ENCODE measurements around the gene TBC1D1. TPM values are rescaled to one million over a fixed set of nuclear protein-coding genes. Genes with fewer than 3 reads are reported as not detected.

TBC1D1 gene
- total RNA-seq, 1 donor, result 66.6 TPM

DNA sequence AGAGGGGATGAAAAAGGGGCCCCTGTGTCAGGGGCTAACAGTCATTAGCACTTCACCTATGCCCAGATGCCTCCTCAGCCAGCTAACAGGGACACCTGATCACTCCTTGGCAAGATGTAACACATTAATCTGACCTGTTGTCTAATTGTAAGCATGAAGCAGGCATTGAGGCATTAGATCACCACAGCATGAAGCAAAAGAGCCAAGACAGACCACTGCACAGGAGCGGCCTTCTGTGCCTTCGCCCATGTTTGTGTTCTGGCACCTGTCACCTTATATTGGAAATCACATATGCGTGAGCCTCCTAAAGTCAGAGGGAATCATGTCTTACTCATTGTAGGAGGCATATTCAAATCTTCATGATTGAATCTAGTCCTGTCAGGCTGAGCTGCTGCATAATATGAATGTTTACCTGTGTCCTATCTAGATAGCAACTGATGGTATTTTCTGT, 117.7 kb downstream of the TBC1D1 start:
- H3K9me3 ChIP-seq (ENCODE audit: low read depth, low read length), result no peaks in the 10 kb centered on the region
- H3K4me3 ChIP-seq (ENCODE audit: insufficient read depth, low read length), result no peak overlapping the region
- DNase-seq (ENCODE audit: insufficient read length, low spot score, missing footprints), result no peak
- H3K36me3 ChIP-seq (ENCODE audit: insufficient read depth, low read length), result no peaks in the 10 kb centered on the region
- no peak overlapping the region for H3K27ac ChIP-seq (ENCODE audit: low read depth, low read length)
- peaks cover 30% of the 10 kb centered on the region for H4K20me1 ChIP-seq (ENCODE audit: insufficient read depth, low read length)
- peaks cover 19% of the 10 kb centered on the region for H3K4me1 ChIP-seq (ENCODE audit: insufficient read depth, low read length)
- H2AFZ ChIP-seq (ENCODE audit: low read length), result no peak overlapping the region
- TF ChIP-seq CTCF (IDR thresholded peaks at IDR 0.05; ENCODE audit: extremely low read depth, low read depth, low read length), result no peak
- H3K4me2 ChIP-seq (ENCODE audit: insufficient read depth, low read length), result no peak overlapping the region
- H3K27me3 ChIP-seq (ENCODE audit: insufficient read depth, low read length), result no peaks in the 10 kb centered on the region
- peaks cover 72% of the 10 kb centered on the region for H3K79me2 ChIP-seq (ENCODE audit: insufficient read depth, low read length)

DNA sequence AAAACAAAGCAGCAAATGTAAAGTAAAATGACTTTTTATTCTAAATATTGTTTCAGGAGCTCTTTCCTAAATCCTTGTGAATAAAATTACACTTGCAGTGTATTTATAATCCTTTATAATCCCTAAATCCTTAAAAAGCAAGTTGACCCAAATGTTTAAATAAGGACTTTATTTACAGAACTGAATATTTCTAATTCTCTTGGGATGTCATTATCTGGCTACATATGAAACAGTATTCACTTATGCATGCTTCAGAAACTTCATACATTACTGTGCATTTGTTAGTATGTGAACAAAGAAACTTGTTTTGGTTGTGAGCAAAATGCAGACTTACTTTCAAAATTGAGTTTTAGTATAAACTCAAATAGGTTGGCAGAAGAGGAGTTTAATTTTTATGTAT, 118.5 kb downstream of the TBC1D1 start:
- Histone ChIP-seq H3K27me3 (ENCODE audit: insufficient read depth, low read length) (no peaks in the 10 kb centered on the region), H3K4me1 (ENCODE audit: insufficient read depth, low read length) (peaks cover 12% of the 10 kb centered on the region), H3K36me3 (ENCODE audit: insufficient read depth, low read length) (no peaks in the 10 kb centered on the region), H3K27ac (ENCODE audit: low read depth, low read length) (no peak overlapping the region), H2AFZ (ENCODE audit: low read length) (no peak overlapping the region), H3K4me3 (ENCODE audit: insufficient read depth, low read length) (no peak overlapping the region), H4K20me1 (ENCODE audit: insufficient read depth, low read length) (peaks cover 32% of the 10 kb centered on the region), H3K79me2 (ENCODE audit: insufficient read depth, low read length) (peaks cover 68% of the 10 kb centered on the region), H3K4me2 (ENCODE audit: insufficient read depth, low read length) (no peak overlapping the region), H3K9me3 (ENCODE audit: low read depth, low read length) (no peaks in the 10 kb centered on the region)
- TF ChIP-seq CTCF (IDR thresholded peaks at IDR 0.05; ENCODE audit: extremely low read depth, low read depth, low read length), result no peak
- DNase-seq (ENCODE audit: insufficient read length, low spot score, missing footprints), result no peak

GRCh38 chr4:38009949-38010348, 119.1 kb downstream of the TBC1D1 start:
- H3K4me2 ChIP-seq (ENCODE audit: insufficient read depth, low read length), result no peak overlapping the region
- no peaks in the 10 kb centered on the region for H3K9me3 ChIP-seq (ENCODE audit: low read depth, low read length)
- peaks cover 68% of the 10 kb centered on the region for H3K79me2 ChIP-seq (ENCODE audit: insufficient read depth, low read length)
- no peak overlapping the region for H3K27ac ChIP-seq (ENCODE audit: low read depth, low read length)
- no peak for TF ChIP-seq CTCF (IDR thresholded peaks at IDR 0.05; ENCODE audit: extremely low read depth, low read depth, low read length)
- H2AFZ ChIP-seq (ENCODE audit: low read length), result no peak overlapping the region
- H3K36me3 ChIP-seq (ENCODE audit: insufficient read depth, low read length), result peaks cover 3% of the 10 kb centered on the region
- DNase-seq (ENCODE audit: insufficient read length, low spot score, missing footprints), result no peak
- H3K4me1 ChIP-seq (ENCODE audit: insufficient read depth, low read length), result peaks cover 10% of the 10 kb centered on the region
- no peak overlapping the region for H3K4me3 ChIP-seq (ENCODE audit: insufficient read depth, low read length)
- no peaks in the 10 kb centered on the region for H3K27me3 ChIP-seq (ENCODE audit: insufficient read depth, low read length)
- peaks cover 30% of the 10 kb centered on the region for H4K20me1 ChIP-seq (ENCODE audit: insufficient read depth, low read length)

GRCh38 chr4:38011511-38012162, 120.8 kb downstream of the TBC1D1 start:
- no peak for DNase-seq (ENCODE audit: insufficient read length, low spot score, missing footprints)
- H3K27me3 ChIP-seq (ENCODE audit: insufficient read depth, low read length), result no peaks in the 10 kb centered on the region
- peaks cover 55% of the 10 kb centered on the region for H3K79me2 ChIP-seq (ENCODE audit: insufficient read depth, low read length)
- H3K4me3 ChIP-seq (ENCODE audit: insufficient read depth, low read length), result no peak overlapping the region
- H4K20me1 ChIP-seq (ENCODE audit: insufficient read depth, low read length), result peaks cover 22% of the 10 kb centered on the region
- peaks cover 17% of the 10 kb centered on the region for H3K36me3 ChIP-seq (ENCODE audit: insufficient read depth, low read length)
- H3K4me1 ChIP-seq (ENCODE audit: insufficient read depth, low read length), result peaks cover 5% of the 10 kb centered on the region
- H3K4me2 ChIP-seq (ENCODE audit: insufficient read depth, low read length), result no peak overlapping the region
- no peak overlapping the region for H3K27ac ChIP-seq (ENCODE audit: low read depth, low read length)
- TF ChIP-seq CTCF (IDR thresholded peaks at IDR 0.05; ENCODE audit: extremely low read depth, low read depth, low read length), result no peak
- no peak overlapping the region for H2AFZ ChIP-seq (ENCODE audit: low read length)
- no peaks in the 10 kb centered on the region for H3K9me3 ChIP-seq (ENCODE audit: low read depth, low read length)

Measured in osteoblast (primary cell).